OCI-LY1 (cell line): Measurements from ENCODE around the gene ZSCAN10.

ENCODE experiments used
- H2AFZ ChIP-seq: fragments of 200-600 bp; sonication (generic), shearing (Covaris generic); 2 replicates; pipeline ENCODE4 v1.6.0; 2014; ENCODE audit warnings: antibody characterized with exemption, mild to moderate bottlenecking, low read length
- H3F3A ChIP-seq: fragments of 200-600 bp; sonication (generic), shearing (Covaris generic); 2 replicates; pipeline ENCODE4 v1.6.0; 2014; ENCODE audit warnings: mild to moderate bottlenecking, antibody characterized with exemption, low read length, moderate library complexity; ENCODE audit not compliant: insufficient read depth
- H3K27ac ChIP-seq: fragments of 200-600 bp; sonication (generic); 2 replicates; pipeline ENCODE4 v1.5.1; 2014; ENCODE audit warnings: low read length, mixed run types, mild to moderate bottlenecking, low read depth; ENCODE audit not compliant: poor library complexity, severe bottlenecking
- H3K27me3 ChIP-seq: fragments of 200-600 bp; sonication (generic); 2 replicates; pipeline ENCODE4 v1.6.0; 2014; ENCODE audit warnings: antibody characterized with exemption, mild to moderate bottlenecking, low read length, moderate library complexity; ENCODE audit not compliant: insufficient read depth
- H3K36me3 ChIP-seq: fragments of 200-600 bp; sonication (generic); 2 replicates; pipeline ENCODE4 v1.6.1; 2014; ENCODE audit warnings: mild to moderate bottlenecking, antibody characterized with exemption, low read length, moderate library complexity, mixed read lengths; ENCODE audit not compliant: insufficient read depth
- H3K4me1 ChIP-seq: fragments of 200-600 bp; sonication (generic); 2 replicates; pipeline ENCODE4 v1.5.1; 2014; ENCODE audit warnings: mild to moderate bottlenecking, low read length, moderate library complexity; ENCODE audit not compliant: insufficient read depth, severe bottlenecking
- H3K4me2 ChIP-seq: fragments of 200-600 bp; sonication (generic), shearing (Covaris generic); 2 replicates; pipeline ENCODE4 v1.6.1; 2014; ENCODE audit warnings: low read length
- H3K4me3 ChIP-seq: fragments of 200-600 bp; sonication (generic); 2 replicates; pipeline ENCODE4 v1.5.1; 2014; ENCODE audit warnings: low read length, low read depth, mild to moderate bottlenecking, mixed read lengths; ENCODE audit not compliant: poor library complexity, severe bottlenecking
- H3K79me2 ChIP-seq: fragments of 200-600 bp; shearing (Covaris generic); 2 replicates; pipeline ENCODE4 v1.6.1; 2016; ENCODE audit warnings: mixed run types, low read length, mixed read lengths; ENCODE audit not compliant: insufficient read depth
- H3K9ac ChIP-seq: fragments of 200-600 bp; sonication (generic), shearing (Covaris generic); 2 replicates; pipeline ENCODE4 v1.6.1; 2014; ENCODE audit warnings: mild to moderate bottlenecking, low read length, mixed read lengths
- H3K9me2 ChIP-seq: fragments of 200-600 bp; sonication (generic), shearing (Covaris generic); 2 replicates; pipeline ENCODE4 v1.6.1; 2014; ENCODE audit warnings: low read depth, mild to moderate bottlenecking, low read length, mixed read lengths
- H3K9me3 ChIP-seq: fragments of 200-600 bp; shearing (Covaris generic); 2 replicates; pipeline ENCODE4 v1.6.1; 2014; ENCODE audit warnings: low read length, mixed read lengths
- H4K20me1 ChIP-seq: fragments of 200-600 bp; sonication (generic), shearing (Covaris generic); 2 replicates; pipeline ENCODE4 v1.6.0; 2016; ENCODE audit warnings: mild to moderate bottlenecking, low read length; ENCODE audit not compliant: insufficient read depth
- CTCF ChIP-seq: fragments of 200-600 bp; sonication (generic), shearing (Covaris generic); IDR thresholded peaks from 2 replicates; pipeline ENCODE4 v1.5.1; 2017; ENCODE audit warnings: mild to moderate bottlenecking, antibody characterized with exemption, low read length, moderate library complexity, mixed read lengths
- EZH2 ChIP-seq: fragments of 200-600 bp; sonication (generic), shearing (Covaris generic); IDR thresholded peaks from 2 replicates; pipeline ENCODE4 v1.8.0; 2017; ENCODE audit warnings: borderline replicate concordance, mixed run types, mild to moderate bottlenecking, antibody characterized with exemption, low read length, moderate library complexity, mixed read lengths

Gene ZSCAN10

GRCh38 chr16:3138342-3138741 is 39.2 kb upstream of the ZSCAN10 start:
- Histone ChIP-seq H3K27ac (no peak overlapping the region), H3K36me3 (peaks cover 17% of the 10 kb centered on the region), H3K9me2 (no peaks in the 10 kb centered on the region), H3K4me1 (peaks cover 15% of the 10 kb centered on the region), H2AFZ (no peak overlapping the region), H3K4me3 (no peak overlapping the region), H3K9me3 (no peaks in the 10 kb centered on the region), H3K4me2 (no peak overlapping the region), H3K9ac (no peak overlapping the region), H3K79me2 (peaks cover 11% of the 10 kb centered on the region), H4K20me1 (no peaks in the 10 kb centered on the region), H3F3A (no peaks in the 10 kb centered on the region), H3K27me3 (no peaks in the 10 kb centered on the region)
- TF ChIP-seq EZH2 (no peak), CTCF (no peak)

- H3K4me1 ChIP-seq: peaks cover 19% of the 10 kb centered on the region
- peaks cover 14% of the 10 kb centered on the region for H3K79me2 ChIP-seq
- no peak for TF ChIP-seq CTCF
- no peak for TF ChIP-seq EZH2
- H2AFZ ChIP-seq: no peak overlapping the region
- H3K9me2 ChIP-seq: no peaks in the 10 kb centered on the region
- H3K4me3 ChIP-seq: no peak overlapping the region
- H3K9me3 ChIP-seq: no peaks in the 10 kb centered on the region
- H3K36me3 ChIP-seq: peaks cover 14% of the 10 kb centered on the region
- no peak overlapping the region for H3K27ac ChIP-seq
- H3F3A ChIP-seq: no peaks in the 10 kb centered on the region
- no peaks in the 10 kb centered on the region for H3K27me3 ChIP-seq
- H4K20me1 ChIP-seq: no peaks in the 10 kb centered on the region
- H3K9ac ChIP-seq: no peak overlapping the region
- H3K4me2 ChIP-seq: no peak overlapping the region
Observed at GRCh38 chr16:3137267-3137666, 38.2 kb upstream of the ZSCAN10 start.

GRCh38 chr16:3135126-3135715 is 36.1 kb upstream of the ZSCAN10 start:
- TF ChIP-seq CTCF: no peak
- no peak for TF ChIP-seq EZH2
- peak overlapping the region; percentile 21; the same call in 1 of the 2 replicates for H2AFZ ChIP-seq
- peak overlapping the region; percentile 92 for H3K4me3 ChIP-seq
- H3K4me1 ChIP-seq: peaks cover 19% of the 10 kb centered on the region
- H3K36me3 ChIP-seq: peaks cover 10% of the 10 kb centered on the region; the same call in 1 of the 2 replicates
- H3K9me3 ChIP-seq: no peaks in the 10 kb centered on the region
- no peak overlapping the region for H3K27ac ChIP-seq
- peak overlapping the region; percentile 96 for H3K4me2 ChIP-seq
- peak overlapping the region; percentile 88 for H3K9ac ChIP-seq
- H3F3A ChIP-seq: peaks cover 1% of the 10 kb centered on the region; the same call in 1 of the 2 replicates
- H3K79me2 ChIP-seq: peaks cover 14% of the 10 kb centered on the region
- H3K9me2 ChIP-seq: no peaks in the 10 kb centered on the region
- no peaks in the 10 kb centered on the region for H4K20me1 ChIP-seq
- no peaks in the 10 kb centered on the region for H3K27me3 ChIP-seq
